ENCODE data around the gene ASH1L.
"Not testable (repeated sequence)": the region's sequence is repeated elsewhere in the genome, so short reads cannot be mapped to it uniquely, and the experiment has no call there.

ASH1L gene

GRCh38 chr1:155518484-155518883, 44.1 kb downstream of the ASH1L start:
- Histone ChIP-seq H3K4me1 (ENCODE audit: control insufficient read depth, insufficient read depth, low read length, unreplicated experiment) (peaks cover 5% of the 10 kb centered on the region), H3K36me3 (ENCODE audit: insufficient read depth, low read length) (peaks cover 5% of the 10 kb centered on the region; the same call in 1 of the 2 replicates), H3K79me2 (ENCODE audit: control insufficient read depth, insufficient read depth, low read length, unreplicated experiment) (peaks cover 62% of the 10 kb centered on the region), H3K27ac (ENCODE audit: low read depth, low read length) (no peak overlapping the region), H3K27me3 (ENCODE audit: insufficient read depth, low read length) (no peaks in the 10 kb centered on the region), H2AFZ (ENCODE audit: low read length, unreplicated experiment) (no peak overlapping the region), H3K4me3 (ENCODE audit: low read depth, low read length) (no peak overlapping the region)

- Histone ChIP-seq H3K27ac (ENCODE audit: low read depth, low read length) (no peak overlapping the region), H3K4me1 (ENCODE audit: control insufficient read depth, insufficient read depth, low read length, unreplicated experiment) (peaks cover 13% of the 10 kb centered on the region), H3K27me3 (ENCODE audit: insufficient read depth, low read length) (no peaks in the 10 kb centered on the region), H2AFZ (ENCODE audit: low read length, unreplicated experiment) (no peak overlapping the region), H3K36me3 (ENCODE audit: insufficient read depth, low read length) (peaks cover 3% of the 10 kb centered on the region; the same call in 1 of the 2 replicates), H3K79me2 (ENCODE audit: control insufficient read depth, insufficient read depth, low read length, unreplicated experiment) (peaks cover 52% of the 10 kb centered on the region), H3K4me3 (ENCODE audit: low read depth, low read length) (no peak overlapping the region)
These were observed 47.9 kb downstream of the ASH1L start for GRCh38 chr1:155514582-155515187.

- H3K4me3 ChIP-seq (ENCODE audit: low read depth, low read length), result no peak overlapping the region
- peak overlapping the region; percentile 28; the same call in 1 of the 2 replicates for H3K27ac ChIP-seq (ENCODE audit: low read depth, low read length)
- peaks cover 54% of the 10 kb centered on the region for H3K79me2 ChIP-seq (ENCODE audit: control insufficient read depth, insufficient read depth, low read length, unreplicated experiment)
- H3K36me3 ChIP-seq (ENCODE audit: insufficient read depth, low read length), result peaks cover 3% of the 10 kb centered on the region; the same call in 1 of the 2 replicates
- H3K4me1 ChIP-seq (ENCODE audit: control insufficient read depth, insufficient read depth, low read length, unreplicated experiment), result peaks cover 13% of the 10 kb centered on the region
- H3K27me3 ChIP-seq (ENCODE audit: insufficient read depth, low read length), result no peaks in the 10 kb centered on the region
- no peak overlapping the region for H2AFZ ChIP-seq (ENCODE audit: low read length, unreplicated experiment)
These were observed 49.2 kb downstream of the ASH1L start for GRCh38 chr1:155513300-155513916.

DNA sequence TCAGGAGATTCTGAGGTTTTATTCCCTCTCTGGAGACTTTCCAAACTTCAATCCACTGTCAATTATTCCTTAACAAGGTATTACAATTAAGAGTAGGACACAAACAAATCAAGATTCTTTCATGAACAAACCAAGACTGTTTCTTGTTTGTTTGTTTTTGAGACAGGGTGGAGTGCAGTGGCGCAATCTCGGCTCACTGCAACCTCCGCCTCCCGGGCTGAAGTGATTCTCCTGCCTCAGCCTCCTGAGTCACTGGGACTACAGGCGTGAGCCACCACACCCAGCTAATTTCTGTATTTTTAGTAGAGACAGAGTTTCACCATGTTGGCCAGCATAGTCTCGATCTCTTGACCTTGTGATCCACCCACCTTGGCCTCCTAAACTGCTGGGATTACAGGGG, 51.2 kb downstream of the ASH1L start:
- not testable (repeated sequence) for H2AFZ ChIP-seq (ENCODE audit: low read length, unreplicated experiment); H3K27me3 ChIP-seq (ENCODE audit: insufficient read depth, low read length); H3K4me3 ChIP-seq (ENCODE audit: low read depth, low read length); H3K36me3 ChIP-seq (ENCODE audit: insufficient read depth, low read length)
- Histone ChIP-seq H3K4me1 (ENCODE audit: control insufficient read depth, insufficient read depth, low read length, unreplicated experiment) (peaks cover 17% of the 10 kb centered on the region), H3K79me2 (ENCODE audit: control insufficient read depth, insufficient read depth, low read length, unreplicated experiment) (peaks cover 61% of the 10 kb centered on the region), H3K27ac (ENCODE audit: low read depth, low read length) (peak overlapping the region; percentile 12)

DNA sequence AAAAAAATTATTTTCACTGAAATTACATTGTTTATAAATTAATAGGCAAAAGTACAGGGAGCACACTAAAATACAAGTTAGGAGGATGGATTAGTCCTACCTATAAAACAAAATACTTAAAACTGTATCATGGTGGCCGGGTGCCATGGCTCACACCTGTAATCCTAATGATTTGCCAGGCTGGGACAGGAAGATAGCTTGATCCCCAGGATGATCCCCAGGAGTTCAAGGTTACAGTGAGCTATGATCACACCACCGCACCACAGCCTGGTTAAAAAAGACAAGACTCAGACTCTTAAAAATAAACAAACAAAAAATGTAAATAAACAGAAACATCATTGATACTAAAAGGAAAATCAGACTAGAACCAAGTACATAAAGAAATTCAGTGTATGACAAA, 53.5 kb downstream of the ASH1L start:
- no peaks in the 10 kb centered on the region for H3K36me3 ChIP-seq (ENCODE audit: insufficient read depth, low read length)

DNA sequence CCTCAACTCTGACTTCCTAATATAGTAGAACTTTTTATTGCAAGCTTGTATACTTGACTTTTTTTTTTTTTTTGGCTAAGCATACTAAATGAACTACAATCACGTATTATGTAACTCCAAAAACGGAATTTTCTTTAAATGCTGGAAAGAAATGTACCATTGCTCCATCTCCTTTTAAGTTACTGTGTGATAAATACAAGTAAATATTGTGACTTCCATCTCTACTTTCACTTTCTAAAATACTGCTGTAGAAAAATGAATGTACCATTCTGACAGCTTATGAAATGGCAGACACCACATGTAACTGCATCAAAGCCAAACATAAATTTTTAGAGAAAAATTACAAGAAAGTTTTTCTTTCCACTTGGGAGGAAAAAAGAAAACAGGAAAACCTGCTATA, 54.7 kb downstream of the ASH1L start:
- H3K4me1 ChIP-seq (ENCODE audit: control insufficient read depth, insufficient read depth, low read length, unreplicated experiment), result peaks cover 12% of the 10 kb centered on the region
- 0 out of 2 replicates have a peak overlapping the region, but pooled peaks have one; percentile 28 for H3K4me3 ChIP-seq (ENCODE audit: low read depth, low read length)
- no peak overlapping the region for H3K27ac ChIP-seq (ENCODE audit: low read depth, low read length)
- no peaks in the 10 kb centered on the region for H3K27me3 ChIP-seq (ENCODE audit: insufficient read depth, low read length)
- no peaks in the 10 kb centered on the region for H3K36me3 ChIP-seq (ENCODE audit: insufficient read depth, low read length)
- H2AFZ ChIP-seq (ENCODE audit: low read length, unreplicated experiment), result no peak overlapping the region
- peaks cover 57% of the 10 kb centered on the region for H3K79me2 ChIP-seq (ENCODE audit: control insufficient read depth, insufficient read depth, low read length, unreplicated experiment)

More for the DNA sequence above, 53.5 kb downstream of the ASH1L start:
- peaks cover 56% of the 10 kb centered on the region for H3K79me2 ChIP-seq (ENCODE audit: control insufficient read depth, insufficient read depth, low read length, unreplicated experiment)
- no peak overlapping the region for H3K27ac ChIP-seq (ENCODE audit: low read depth, low read length)
- peaks cover 16% of the 10 kb centered on the region for H3K4me1 ChIP-seq (ENCODE audit: control insufficient read depth, insufficient read depth, low read length, unreplicated experiment)
- H2AFZ ChIP-seq (ENCODE audit: low read length, unreplicated experiment), result no peak overlapping the region
- H3K4me3 ChIP-seq (ENCODE audit: low read depth, low read length), result no peak overlapping the region
- H3K27me3 ChIP-seq (ENCODE audit: insufficient read depth, low read length), result no peaks in the 10 kb centered on the region

DNA sequence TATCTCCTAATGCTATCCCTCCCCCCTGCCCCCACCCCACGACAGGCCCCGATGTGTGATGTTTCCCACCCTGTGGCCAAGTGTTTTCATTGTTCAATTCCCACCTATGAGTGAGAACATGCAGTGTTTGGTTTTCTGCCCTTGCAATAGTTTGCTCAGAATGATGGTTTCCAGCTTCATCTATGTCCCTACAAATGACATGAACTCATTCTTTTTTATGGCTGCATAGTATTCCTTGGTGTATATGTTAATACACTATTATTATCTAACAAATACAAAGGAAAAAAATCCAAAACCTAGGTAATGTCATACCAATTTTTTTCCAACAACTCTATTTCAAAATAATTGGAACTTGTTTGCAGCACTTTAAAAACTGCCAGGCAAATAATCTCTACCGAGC, 56.6 kb downstream of the ASH1L start:
- peaks cover 58% of the 10 kb centered on the region for H3K79me2 ChIP-seq (ENCODE audit: control insufficient read depth, insufficient read depth, low read length, unreplicated experiment)
- H3K36me3 ChIP-seq (ENCODE audit: insufficient read depth, low read length); H3K4me1 ChIP-seq (ENCODE audit: control insufficient read depth, insufficient read depth, low read length, unreplicated experiment); H3K27ac ChIP-seq (ENCODE audit: low read depth, low read length); H2AFZ ChIP-seq (ENCODE audit: low read length, unreplicated experiment); H3K4me3 ChIP-seq (ENCODE audit: low read depth, low read length); H3K27me3 ChIP-seq (ENCODE audit: insufficient read depth, low read length): not testable (repeated sequence)

- H3K27me3 ChIP-seq (ENCODE audit: insufficient read depth, low read length), result no peaks in the 10 kb centered on the region
- peaks cover 19% of the 10 kb centered on the region for H3K4me1 ChIP-seq (ENCODE audit: control insufficient read depth, insufficient read depth, low read length, unreplicated experiment)
- H3K27ac ChIP-seq (ENCODE audit: low read depth, low read length), result no peak overlapping the region
- no peaks in the 10 kb centered on the region for H3K36me3 ChIP-seq (ENCODE audit: insufficient read depth, low read length)
- H3K4me3 ChIP-seq (ENCODE audit: low read depth, low read length), result no peak overlapping the region
- no peak overlapping the region for H2AFZ ChIP-seq (ENCODE audit: low read length, unreplicated experiment)
- H3K79me2 ChIP-seq (ENCODE audit: control insufficient read depth, insufficient read depth, low read length, unreplicated experiment), result peaks cover 62% of the 10 kb centered on the region
These were observed 58.4 kb downstream of the ASH1L start for GRCh38 chr1:155504207-155504606.

DNA sequence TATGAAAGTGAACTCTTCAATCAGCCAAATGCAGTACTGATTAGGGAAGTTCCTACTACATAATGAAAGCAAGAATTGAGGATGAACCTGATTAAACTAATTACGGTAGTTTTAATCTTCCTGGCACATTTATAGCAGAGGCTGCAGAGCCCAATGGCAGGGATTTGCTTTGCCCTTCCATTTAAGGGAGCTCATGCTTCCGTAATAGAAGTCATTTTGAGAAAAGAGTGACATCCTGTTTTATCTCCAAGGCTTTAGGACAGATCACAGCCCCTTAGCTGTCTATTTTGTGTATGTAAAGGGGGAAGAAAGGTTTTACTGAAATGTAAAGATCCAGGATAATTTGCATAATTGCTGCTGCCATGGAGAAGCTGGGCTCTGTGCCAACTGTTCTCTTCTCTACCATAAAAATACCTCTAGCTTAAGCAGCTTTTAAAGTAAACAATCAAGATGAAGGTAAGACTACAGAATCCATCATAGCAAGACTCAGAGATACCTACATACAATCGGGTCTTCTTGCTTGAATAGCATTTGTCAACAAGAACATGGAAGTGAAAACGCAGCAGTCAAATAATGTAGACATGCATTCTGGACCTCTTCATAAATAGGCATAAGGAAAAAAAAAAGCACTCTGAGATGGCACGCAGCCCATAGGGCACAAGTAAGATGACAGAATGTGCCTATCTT, 62.5 kb downstream of the ASH1L start:
- Histone ChIP-seq H3K4me1 (ENCODE audit: control insufficient read depth, insufficient read depth, low read length, unreplicated experiment) (peaks cover 19% of the 10 kb centered on the region), H3K4me3 (ENCODE audit: low read depth, low read length) (no peak overlapping the region), H3K27me3 (ENCODE audit: insufficient read depth, low read length) (no peaks in the 10 kb centered on the region), H2AFZ (ENCODE audit: low read length, unreplicated experiment) (no peak overlapping the region), H3K79me2 (ENCODE audit: control insufficient read depth, insufficient read depth, low read length, unreplicated experiment) (peaks cover 51% of the 10 kb centered on the region), H3K36me3 (ENCODE audit: insufficient read depth, low read length) (no peaks in the 10 kb centered on the region), H3K27ac (ENCODE audit: low read depth, low read length) (peak overlapping the region; percentile 67)

DNA sequence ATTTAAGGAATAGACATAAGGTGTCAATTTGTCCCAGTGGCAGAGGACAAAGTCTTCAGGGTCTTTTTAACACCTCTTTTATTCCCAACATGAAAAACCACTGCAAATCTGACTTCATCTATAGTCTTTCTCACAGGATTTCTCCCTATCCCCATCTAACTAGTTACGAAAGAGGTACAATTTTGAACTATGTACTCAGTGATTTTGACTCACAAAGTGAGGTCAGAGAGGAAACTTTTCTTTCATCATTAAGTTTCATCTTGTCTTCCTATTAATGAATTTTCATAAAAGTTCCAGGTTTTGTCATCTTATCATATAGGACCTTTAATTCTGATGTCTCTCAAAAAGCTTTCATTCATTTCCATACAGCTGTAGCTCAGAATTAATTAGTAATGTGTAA, 63.3 kb downstream of the ASH1L start:
- no peak overlapping the region for H3K4me3 ChIP-seq (ENCODE audit: low read depth, low read length)
- peaks cover 54% of the 10 kb centered on the region for H3K79me2 ChIP-seq (ENCODE audit: control insufficient read depth, insufficient read depth, low read length, unreplicated experiment)
- peaks cover 19% of the 10 kb centered on the region for H3K4me1 ChIP-seq (ENCODE audit: control insufficient read depth, insufficient read depth, low read length, unreplicated experiment)
- H3K27me3 ChIP-seq (ENCODE audit: insufficient read depth, low read length), result no peaks in the 10 kb centered on the region
- no peak overlapping the region for H2AFZ ChIP-seq (ENCODE audit: low read length, unreplicated experiment)
- H3K27ac ChIP-seq (ENCODE audit: low read depth, low read length), result peak overlapping the region; percentile 67
- H3K36me3 ChIP-seq (ENCODE audit: insufficient read depth, low read length), result no peaks in the 10 kb centered on the region

DNA sequence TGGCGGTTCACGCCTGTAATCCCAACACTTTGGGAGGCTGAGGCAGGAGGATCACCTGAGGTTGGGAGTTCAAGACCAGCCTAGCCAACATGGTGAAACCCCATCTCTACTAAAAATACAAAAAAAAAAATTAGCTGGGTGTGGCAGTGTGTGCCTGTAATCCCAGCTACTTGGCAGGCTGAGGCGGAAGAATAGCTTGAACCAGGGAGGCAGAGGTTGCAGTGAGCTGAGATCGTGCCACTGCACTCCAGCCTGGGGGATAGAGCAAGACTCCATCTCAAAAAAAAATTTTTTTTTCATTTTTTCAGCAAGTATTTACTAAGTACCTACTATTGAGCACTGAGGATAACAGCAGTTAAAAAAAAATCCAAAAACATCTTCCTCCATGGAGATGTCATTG, 69.0 kb downstream of the ASH1L start:
- H3K4me3 ChIP-seq (ENCODE audit: low read depth, low read length); H2AFZ ChIP-seq (ENCODE audit: low read length, unreplicated experiment); H3K36me3 ChIP-seq (ENCODE audit: insufficient read depth, low read length); H3K4me1 ChIP-seq (ENCODE audit: control insufficient read depth, insufficient read depth, low read length, unreplicated experiment); H3K27ac ChIP-seq (ENCODE audit: low read depth, low read length); H3K27me3 ChIP-seq (ENCODE audit: insufficient read depth, low read length): not testable (repeated sequence)
- peaks cover 34% of the 10 kb centered on the region for H3K79me2 ChIP-seq (ENCODE audit: control insufficient read depth, insufficient read depth, low read length, unreplicated experiment)

All from ACC112 (cell line).